Activated T-helper 2 cell treated with anti-CD3 and anti-CD28 coated beads, Interferon-gamma antibody, Interleukin-2, Interleukin-4, amounts not matched to agents 10 μg/mL and 5 μg/mL and 100 μg/mL, durations not matched to agents 14 hours and 24 hours and 36 hours (primary cell): Measurements from ENCODE around the gene PNMA1. TPM values are rescaled to one million over a fixed set of nuclear protein-coding genes. Genes with fewer than 3 reads are reported as not detected.
A peak's percentile ranks its signal among the peaks of the same experiment; 100 is the strongest.

Source experiments
- DNase-seq: peaks from one replicate; pipeline ENCODE4 v3.0.0; 2021; ENCODE audit warnings: low spot score
- H3K27ac Mint-ChIP-seq: one replicate; pipeline ENCODE4 v1.8.0; 2021; ENCODE audit warnings: mixed read lengths
- H3K27me3 Mint-ChIP-seq: one replicate; pipeline ENCODE4 v1.8.0; 2021; ENCODE audit warnings: low read depth, mixed read lengths
- H3K36me3 Mint-ChIP-seq: one replicate; pipeline ENCODE4 v1.8.0; 2021; ENCODE audit warnings: low read depth, mixed read lengths
- H3K4me1 Mint-ChIP-seq: one replicate; pipeline ENCODE4 v1.8.0; 2021; ENCODE audit warnings: low read depth, mixed read lengths
- H3K4me3 Mint-ChIP-seq: one replicate; pipeline ENCODE4 v1.8.0; 2021; ENCODE audit warnings: low read depth, mild to moderate bottlenecking, moderate library complexity, mixed read lengths
- H3K9me3 Mint-ChIP-seq: one replicate; pipeline ENCODE4 v1.8.0; 2021; ENCODE audit warnings: mixed read lengths
- intact Hi-C: fragments of 100-400 bp; cut with micrococcal nuclease; formaldehyde crosslinking; loops from one replicate; pipeline ENCODE4 v1.15.1; 2023
- total RNA-seq: library from RNA; stranded (reverse); gene quantifications from 2 replicates; pipeline ENCODE4 v1.2.3, GENCODE V29; 2022

Gene PNMA1, protein sequence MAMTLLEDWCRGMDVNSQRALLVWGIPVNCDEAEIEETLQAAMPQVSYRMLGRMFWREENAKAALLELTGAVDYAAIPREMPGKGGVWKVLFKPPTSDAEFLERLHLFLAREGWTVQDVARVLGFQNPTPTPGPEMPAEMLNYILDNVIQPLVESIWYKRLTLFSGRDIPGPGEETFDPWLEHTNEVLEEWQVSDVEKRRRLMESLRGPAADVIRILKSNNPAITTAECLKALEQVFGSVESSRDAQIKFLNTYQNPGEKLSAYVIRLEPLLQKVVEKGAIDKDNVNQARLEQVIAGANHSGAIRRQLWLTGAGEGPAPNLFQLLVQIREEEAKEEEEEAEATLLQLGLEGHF
- 30.1 and 32.1 TPM in 2 replicates for total RNA-seq

DNA sequence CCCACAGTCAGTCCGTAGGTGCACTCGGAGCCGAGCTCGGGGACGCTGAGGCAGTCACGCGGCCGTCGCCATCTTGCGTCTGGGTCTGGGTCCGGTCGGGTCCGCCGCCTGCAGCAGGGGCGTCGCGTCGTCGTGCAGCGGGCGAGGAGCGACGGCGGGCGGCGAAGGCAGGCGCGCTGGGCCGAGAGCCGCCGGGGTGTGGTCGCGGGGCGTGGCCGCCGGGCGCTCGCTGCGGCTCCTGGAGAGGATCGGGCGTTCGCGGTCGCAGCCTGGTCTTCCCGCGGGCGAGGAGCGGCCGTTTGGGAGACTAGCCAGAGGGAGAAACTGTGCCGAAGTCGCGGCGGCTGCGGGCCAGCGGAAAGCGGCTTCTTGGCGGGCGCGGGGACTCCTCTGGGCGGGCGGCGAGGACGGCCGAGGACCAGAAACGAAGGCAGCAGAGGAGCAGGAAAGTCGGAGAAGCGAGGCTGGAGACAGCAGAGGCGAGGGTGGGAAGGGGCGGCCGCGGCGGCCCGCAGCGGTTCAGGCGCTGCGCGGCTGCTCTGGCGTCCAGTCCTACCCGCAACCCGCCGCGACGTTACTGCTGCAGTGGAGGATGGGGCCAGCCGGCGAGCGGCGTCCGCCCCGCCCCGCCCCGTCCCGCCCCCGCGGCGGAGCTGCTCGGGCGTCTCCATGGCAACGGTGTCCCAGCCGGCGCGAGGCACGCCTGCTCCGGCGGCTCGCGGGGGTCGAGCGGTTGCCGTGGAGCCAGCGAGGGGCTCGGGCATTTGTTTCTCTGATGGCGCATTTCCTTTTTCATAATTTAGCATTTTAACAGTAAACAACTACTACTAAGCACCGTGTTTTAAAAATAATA is at the start of gene PNMA1:
Gene PNMA1 (minus strand): TSS at position 582 of the 853 bp plus-strand sequence. CDS start 745 bp downstream, outside the sequence.
- intact Hi-C loops, result loop anchor here (1.0 to 10.0 kb wide), 8 partner anchors 17 to 659 kb away; partner anchors contain the start of genes BBOF1, ENTPD5 and RBM25
- no peaks in the 10 kb centered on the region for H3K27me3 Mint-ChIP-seq
- peak within 1 kb of the TSS; percentile 92 for H3K27ac Mint-ChIP-seq
- H3K36me3 Mint-ChIP-seq, result peaks cover 43% of the 10 kb centered on the region
- H3K4me1 Mint-ChIP-seq, result peaks cover 16% of the 10 kb centered on the region
- peak within 1 kb of the TSS; percentile 86 for H3K4me3 Mint-ChIP-seq
- H3K9me3 Mint-ChIP-seq, result no peaks in the 10 kb centered on the region
- peak; percentile 85 for DNase-seq

DNA sequence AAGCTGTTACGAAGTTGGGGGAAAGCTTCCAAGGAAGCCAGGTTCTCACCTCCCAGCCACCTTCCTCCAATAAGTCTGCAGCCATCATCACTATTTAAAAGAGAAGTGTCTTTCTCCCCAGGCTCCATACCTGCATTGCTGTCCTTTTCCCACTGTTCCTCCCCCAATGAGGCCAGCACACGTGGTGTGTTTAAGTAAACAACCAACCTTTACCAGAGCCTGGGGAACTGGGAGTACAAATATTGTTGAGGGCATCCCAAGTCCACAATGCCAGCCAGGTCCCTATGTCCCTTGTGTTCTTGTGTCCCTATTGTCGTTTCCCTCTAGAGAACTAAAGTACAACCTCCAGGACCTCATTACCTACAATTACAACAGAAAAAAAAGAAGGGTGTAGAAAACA is 49.2 kb upstream of the PNMA1 start:
- H3K36me3 Mint-ChIP-seq, result peaks cover 3% of the 10 kb centered on the region
- H3K4me1 Mint-ChIP-seq, result peaks cover 54% of the 10 kb centered on the region
- peak overlapping the region; percentile 70 for H3K27ac Mint-ChIP-seq
- DNase-seq, result no peak
- no peaks in the 10 kb centered on the region for H3K27me3 Mint-ChIP-seq
- H3K9me3 Mint-ChIP-seq, result no peaks in the 10 kb centered on the region
- H3K4me3 Mint-ChIP-seq, result no peak overlapping the region
- intact Hi-C loops, result loop anchor here (2.0 kb wide), 2 partner anchors 21 to 61 kb away; no protein-coding TSS in a partner anchor

DNA sequence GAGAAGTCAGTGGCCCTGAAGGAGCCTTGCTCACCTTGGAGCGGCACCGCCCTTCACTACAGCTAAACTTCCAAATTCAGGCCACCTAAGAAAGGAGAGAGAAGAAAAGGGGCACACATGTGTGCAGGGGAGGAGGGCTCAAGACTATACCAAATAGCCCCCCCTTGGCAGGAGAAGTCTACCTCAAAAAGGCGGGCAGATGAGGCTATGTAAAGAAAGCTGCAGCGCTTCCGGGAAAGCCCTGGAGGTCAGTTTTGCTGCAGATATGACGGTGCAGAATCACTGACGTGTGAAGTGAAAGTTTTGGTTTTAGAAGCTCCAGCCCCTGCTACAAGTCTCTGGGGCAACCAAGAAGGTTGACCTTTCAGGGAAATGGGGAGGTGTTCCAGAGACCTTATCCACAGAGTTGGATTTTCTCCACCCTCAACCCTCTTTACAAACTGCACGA is 48.2 kb upstream of the PNMA1 start:
- DNase-seq, result no peak
- intact Hi-C loops, result loop anchor here (2.0 kb wide), 2 partner anchors 20 to 62 kb away; no protein-coding TSS in a partner anchor
- H3K9me3 Mint-ChIP-seq, result no peaks in the 10 kb centered on the region
- H3K27me3 Mint-ChIP-seq, result no peaks in the 10 kb centered on the region
- peak overlapping the region; percentile 94 for H3K27ac Mint-ChIP-seq
- H3K4me3 Mint-ChIP-seq, result peak overlapping the region; percentile 26
- peaks cover 63% of the 10 kb centered on the region for H3K4me1 Mint-ChIP-seq
- peaks cover 12% of the 10 kb centered on the region for H3K36me3 Mint-ChIP-seq

DNA sequence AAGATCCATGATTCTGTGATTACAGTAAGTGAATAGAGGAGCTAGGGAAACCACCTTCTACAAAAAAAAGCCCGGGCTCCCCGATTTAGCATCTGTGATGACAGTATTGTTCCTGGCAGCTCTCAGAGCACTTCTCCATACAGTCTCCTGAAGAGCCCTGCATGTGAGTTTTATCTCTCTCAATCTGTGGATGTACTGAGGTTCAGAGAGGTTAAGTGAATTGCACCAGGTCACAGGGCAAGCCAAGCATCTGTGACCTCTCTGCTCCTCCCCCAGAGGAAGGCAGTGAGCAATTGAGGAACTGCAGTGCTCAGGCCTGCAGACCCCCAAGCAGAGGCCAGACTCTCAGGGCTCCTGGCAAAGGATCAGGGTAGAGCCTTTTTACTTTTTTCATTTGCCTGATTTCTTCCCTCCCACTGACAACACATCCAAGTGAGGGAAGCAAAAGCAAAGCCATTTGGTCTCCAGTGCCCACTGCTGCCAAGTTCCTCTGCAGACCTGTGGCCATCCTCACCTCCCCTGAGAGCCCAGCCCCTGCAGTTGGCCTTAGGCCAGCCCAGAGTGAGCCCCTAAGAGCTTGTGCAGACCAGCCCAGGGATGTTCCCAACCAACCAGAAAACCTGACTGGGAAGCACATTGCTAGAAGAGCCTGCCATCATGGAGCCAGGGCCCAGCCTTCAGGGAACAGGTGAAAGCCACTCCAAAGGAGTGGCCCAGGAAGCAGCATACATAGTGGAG is 47.6 kb upstream of the PNMA1 start:
- intact Hi-C loops, result loop anchor here (2.0 kb wide), 4 partner anchors 19 to 323 kb away; partner anchors contain the start of genes ALDH6A1, LIN52 and ZNF410
- H3K36me3 Mint-ChIP-seq, result peaks cover 12% of the 10 kb centered on the region
- peak overlapping the region; percentile 31 for H3K4me3 Mint-ChIP-seq
- peak overlapping the region; percentile 94 for H3K27ac Mint-ChIP-seq
- no peak for DNase-seq
- H3K9me3 Mint-ChIP-seq, result no peaks in the 10 kb centered on the region
- peaks cover 68% of the 10 kb centered on the region for H3K4me1 Mint-ChIP-seq
- no peaks in the 10 kb centered on the region for H3K27me3 Mint-ChIP-seq

DNA sequence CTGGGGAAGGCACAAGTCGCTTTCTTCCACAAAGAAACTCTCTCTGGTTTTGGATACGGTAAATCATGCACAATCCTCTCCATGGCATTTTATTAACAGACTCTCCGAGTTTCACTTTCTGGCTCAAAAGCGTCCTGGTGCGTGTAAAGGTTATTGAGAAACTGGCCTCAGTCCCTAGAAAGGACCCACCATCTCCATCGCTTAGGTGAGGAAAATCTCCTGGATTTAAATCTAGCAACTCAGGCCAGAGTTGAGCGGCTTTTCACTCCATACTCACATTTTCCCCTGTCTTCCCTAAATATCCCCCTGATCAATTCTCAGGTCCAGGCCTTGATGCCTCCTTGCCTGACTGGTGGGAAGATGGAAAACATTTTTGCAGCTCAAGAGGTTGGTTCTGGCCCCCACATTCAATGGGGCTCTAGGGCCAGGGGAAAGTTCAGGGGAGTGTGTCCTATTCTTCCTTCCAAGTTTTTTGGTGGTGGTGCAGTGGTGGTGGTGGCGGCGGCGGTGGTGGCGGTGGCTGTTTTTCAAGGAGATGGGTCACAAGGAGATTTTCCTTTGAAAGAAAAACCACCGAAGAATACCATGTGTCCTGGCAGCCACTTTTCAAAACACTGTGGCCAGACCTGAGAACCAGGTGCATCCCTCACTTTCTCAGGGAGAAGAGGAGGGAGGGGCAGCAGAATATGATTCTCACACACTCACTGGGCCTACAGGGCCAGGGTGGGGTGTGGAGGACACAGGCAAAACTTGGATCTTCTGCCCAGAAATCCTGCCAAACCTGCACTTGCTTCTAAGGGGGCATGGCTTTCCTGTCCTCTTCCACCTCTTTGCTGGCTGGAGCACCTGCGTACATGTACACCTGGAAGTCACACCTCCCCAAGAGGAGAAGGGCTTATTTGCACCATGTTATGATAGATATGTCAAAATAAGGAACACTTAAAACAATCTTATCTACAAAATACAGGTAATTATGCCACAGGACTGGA is 46.7 kb upstream of the PNMA1 start:
- H3K27ac Mint-ChIP-seq, result peak overlapping the region; percentile 94
- H3K36me3 Mint-ChIP-seq, result peaks cover 16% of the 10 kb centered on the region
- peak overlapping the region; percentile 83 for H3K4me3 Mint-ChIP-seq
- H3K4me1 Mint-ChIP-seq, result peaks cover 73% of the 10 kb centered on the region
- H3K9me3 Mint-ChIP-seq, result no peaks in the 10 kb centered on the region
- H3K27me3 Mint-ChIP-seq, result no peaks in the 10 kb centered on the region
- DNase-seq, result no peak
- intact Hi-C loops, result loop anchor here (1.0 to 2.0 kb wide), 4 partner anchors 9 to 324 kb away; partner anchors contain the start of genes ALDH6A1, LIN52 and ZNF410

DNA sequence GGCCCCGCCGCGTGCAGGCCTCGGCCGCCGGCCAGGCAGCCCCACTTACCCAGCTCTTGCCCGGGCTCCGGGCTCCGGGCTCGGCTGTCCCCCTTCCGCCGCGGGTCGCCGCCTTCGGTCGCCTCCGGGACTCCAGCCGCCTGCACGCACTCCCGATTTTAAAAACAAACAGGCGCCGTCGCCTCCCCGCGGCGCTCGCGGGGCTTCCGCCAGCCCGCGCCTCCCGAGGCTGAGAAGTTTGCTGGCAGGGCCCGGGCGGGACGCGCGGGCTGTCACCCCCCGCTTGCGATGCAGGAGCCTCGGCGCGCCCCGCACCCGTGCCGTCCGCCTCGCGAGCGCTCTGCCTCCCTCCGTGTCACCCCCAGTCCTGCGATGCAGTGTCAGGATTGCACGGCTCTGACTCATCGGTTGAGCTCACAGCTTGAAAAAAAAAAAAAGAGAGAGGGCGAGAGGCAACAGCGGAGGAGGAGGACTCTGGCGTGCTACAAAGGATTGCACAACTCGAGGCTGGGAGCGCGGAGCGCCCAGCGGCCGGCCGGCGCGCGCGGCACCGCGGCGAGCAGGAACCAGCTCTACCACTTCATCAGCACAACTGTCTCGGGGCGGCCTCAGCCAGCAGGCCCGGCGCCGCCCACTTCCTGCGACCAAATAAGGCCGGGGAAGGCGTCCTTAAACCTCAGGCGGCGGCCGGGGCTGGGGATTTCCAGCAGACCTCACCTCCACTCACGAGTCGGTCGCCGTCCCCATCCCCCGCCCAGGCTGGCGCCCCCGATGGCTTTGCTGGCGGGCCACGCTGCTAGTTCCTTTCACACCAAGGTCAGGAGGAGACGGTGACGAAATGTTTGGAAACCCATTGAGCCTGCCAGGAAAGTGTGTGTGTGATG is 45.8 kb upstream of the PNMA1 start:
- DNase-seq, result peak; percentile 95
- Mint-ChIP-seq H3K9me3 (no peaks in the 10 kb centered on the region), H3K27me3 (no peaks in the 10 kb centered on the region), H3K36me3 (peaks cover 16% of the 10 kb centered on the region), H3K4me1 (peaks cover 75% of the 10 kb centered on the region), H3K27ac (peak overlapping the region; percentile 94), H3K4me3 (peak overlapping the region; percentile 83)
- intact Hi-C loops, result loop anchor here (1.0 to 5.0 kb wide), 5 partner anchors 10 to 325 kb away; partner anchors contain the start of genes ALDH6A1, LIN52, PNMA1 and ZNF410

DNA sequence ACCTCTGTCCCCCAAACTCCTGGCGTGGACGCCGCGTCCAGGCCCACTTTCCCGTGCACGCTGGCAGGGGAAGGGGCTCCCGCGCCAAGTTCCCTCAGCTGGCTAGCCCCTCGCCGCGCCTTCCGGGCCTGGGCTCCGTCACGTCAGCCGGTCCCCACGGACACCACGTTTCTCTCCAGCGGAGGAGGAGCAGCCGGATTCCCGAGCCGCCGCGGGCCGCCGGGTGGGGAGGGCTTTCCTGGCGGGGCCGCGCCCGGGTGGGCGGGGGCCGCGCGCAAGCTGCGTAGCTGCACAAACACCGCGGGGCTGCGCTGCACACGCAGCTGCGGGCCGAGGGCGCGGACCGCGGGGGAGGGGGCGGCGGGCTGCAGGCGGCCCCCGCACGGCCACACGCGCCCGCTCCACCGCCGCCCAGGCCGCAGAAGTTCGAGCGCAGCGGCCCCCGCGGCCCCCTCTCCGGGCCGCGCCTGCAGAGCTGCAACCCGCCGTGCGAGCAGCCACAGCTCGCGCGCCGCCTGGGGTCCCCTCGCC is 45.1 kb upstream of the PNMA1 start:
- no peaks in the 10 kb centered on the region for H3K27me3 Mint-ChIP-seq
- DNase-seq, result peak; percentile 49
- peak overlapping the region; percentile 66 for H3K27ac Mint-ChIP-seq
- intact Hi-C loops, result loop anchor here (5.0 kb wide), 1 partner anchor 47 kb away; the partner anchor contains the start of gene PNMA1
- peak overlapping the region; percentile 91 for H3K4me3 Mint-ChIP-seq
- no peaks in the 10 kb centered on the region for H3K9me3 Mint-ChIP-seq
- H3K36me3 Mint-ChIP-seq, result peaks cover 16% of the 10 kb centered on the region
- peaks cover 80% of the 10 kb centered on the region for H3K4me1 Mint-ChIP-seq

DNA sequence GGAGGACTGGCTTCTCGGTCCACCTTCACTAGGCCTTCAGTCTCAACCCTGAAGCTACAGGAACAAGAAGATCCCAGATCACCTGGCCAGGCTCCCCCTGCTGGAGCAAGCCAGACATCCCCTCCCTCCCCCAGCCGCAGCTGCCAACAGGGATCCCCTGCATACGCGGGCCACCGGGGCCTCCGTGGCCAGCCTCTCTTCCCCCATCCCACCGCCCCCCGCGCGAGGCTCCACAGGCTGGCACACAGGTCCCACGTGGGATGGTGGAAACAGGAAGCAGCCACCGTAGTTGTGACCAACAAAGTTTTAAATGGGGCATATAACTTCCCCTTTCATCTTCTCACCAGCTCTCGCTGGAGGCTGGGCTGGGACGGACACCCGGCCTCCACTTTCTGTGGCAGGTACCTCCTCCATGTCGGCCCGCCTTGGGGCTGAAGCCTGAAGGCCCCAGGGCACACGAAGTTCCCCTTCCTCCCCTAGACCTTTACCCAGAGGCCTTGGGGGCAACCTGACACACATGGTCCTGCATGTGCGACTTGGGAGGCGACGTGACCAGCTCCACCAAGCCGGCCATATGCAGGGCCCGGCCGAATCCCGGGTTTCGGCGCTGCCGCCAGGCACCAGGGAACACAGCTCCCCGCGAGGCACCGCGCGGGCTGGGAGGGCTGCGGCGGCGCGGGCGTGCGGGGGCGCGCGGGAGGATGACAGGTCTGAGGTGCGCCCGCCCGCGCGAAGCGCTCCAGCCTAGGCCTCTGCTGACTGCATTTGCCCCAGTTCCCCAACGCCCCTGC is 44.4 kb upstream of the PNMA1 start:
- Mint-ChIP-seq H3K9me3 (no peaks in the 10 kb centered on the region), H3K36me3 (peaks cover 16% of the 10 kb centered on the region), H3K27me3 (no peaks in the 10 kb centered on the region), H3K4me3 (peak overlapping the region; percentile 91), H3K4me1 (peaks cover 82% of the 10 kb centered on the region), H3K27ac (peak overlapping the region; percentile 75)
- intact Hi-C loops, result loop anchor here (5.0 kb wide), 1 partner anchor 46 kb away; the partner anchor contains the start of gene PNMA1
- DNase-seq, result peak; percentile 63

DNA sequence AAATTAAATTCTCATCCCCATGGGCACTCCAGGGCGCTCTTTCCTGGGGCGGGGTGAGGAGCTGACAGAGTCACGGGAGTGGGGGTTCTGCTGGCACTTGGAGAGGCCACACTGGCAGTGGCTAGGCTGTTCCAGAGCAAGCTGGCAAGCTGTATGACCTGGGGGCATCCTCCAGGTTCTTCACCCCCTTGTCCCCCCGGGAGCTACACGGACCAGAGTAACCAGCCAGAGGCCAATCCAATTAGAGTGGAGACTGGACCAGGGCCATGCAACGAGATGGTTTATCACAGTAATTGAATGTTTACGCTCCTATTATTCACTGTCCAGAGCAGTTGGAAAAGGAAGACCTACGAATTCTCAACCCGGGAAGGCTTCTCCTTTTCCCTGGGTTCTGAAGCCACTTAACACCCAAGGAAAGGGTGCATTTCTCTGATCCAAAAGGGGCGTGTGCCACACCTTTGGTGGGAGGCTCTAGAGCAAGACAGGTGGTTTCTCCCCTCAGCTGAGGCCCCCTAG is 43.8 kb upstream of the PNMA1 start:
- peaks cover 83% of the 10 kb centered on the region for H3K4me1 Mint-ChIP-seq
- no peaks in the 10 kb centered on the region for H3K27me3 Mint-ChIP-seq
- H3K9me3 Mint-ChIP-seq, result no peaks in the 10 kb centered on the region
- H3K36me3 Mint-ChIP-seq, result peaks cover 16% of the 10 kb centered on the region
- intact Hi-C loops, result loop anchor here (2.0 to 5.0 kb wide), 2 partner anchors 29 to 46 kb away; partner anchors contain the start of gene PNMA1
- DNase-seq, result no peak
- H3K4me3 Mint-ChIP-seq, result peak overlapping the region; percentile 91
- H3K27ac Mint-ChIP-seq, result peak overlapping the region; percentile 75
